Esophagus squamous epithelium (tissue), 5 donors: Measurements from ENCODE around the gene UIMC1. TPM values are rescaled to one million over a fixed set of nuclear protein-coding genes. Genes with fewer than 3 reads are reported as not detected.
A peak's percentile ranks its signal among the peaks of the same experiment; 100 is the strongest.

Source experiments
- DNase-seq: peaks from one replicate; lab custom pipeline; 2025; lab: John Stamatoyannopoulos, UW
- H3K27ac ChIP-seq, 4 donors: fragments of 200-600 bp; sonication (generic); one replicate each; pipeline ENCODE4 v1.5.1; 2016 to 2019; ENCODE audit warnings: mild to moderate bottlenecking in 1 of 4
- H3K27me3 ChIP-seq, 4 donors: fragments of 200-600 bp; sonication (generic); 1 replicate in 3 of 4; 2 replicates in 1 of 4; pipeline versions ENCODE4 v1.5.1 to v1.6.0; 2017 to 2021; ENCODE audit warnings: antibody characterized with exemption in 1 of 4
- H3K36me3 ChIP-seq, 3 donors: fragments of 200-600 bp; sonication (generic); one replicate each; pipeline ENCODE4 v1.5.1; 2016 to 2019
- H3K4me1 ChIP-seq, 3 donors: fragments of 200-600 bp; sonication (generic); one replicate each; pipeline ENCODE4 v1.5.1; 2017 to 2019
- H3K4me3 ChIP-seq, 4 donors: fragments of 200-600 bp; sonication (generic); 1 replicate in 3 of 4; 2 replicates in 1 of 4; pipeline ENCODE4 v1.5.1; 2016 to 2019; ENCODE audit warnings: mild to moderate bottlenecking in 2 of 4, moderate library complexity in 1 of 4
- H3K9me3 ChIP-seq, 3 donors: fragments of 200-600 bp; sonication (generic); one replicate each; pipeline ENCODE4 v1.5.1; 2016 to 2019
- CTCF ChIP-seq, 6 experiments: fragments of 450-650 bp in 4 of 6; fragments of 200-600 bp in 2 of 6; sonication (generic) in 2 of 6; IDR thresholded peaks; one replicate each; pipeline ENCODE4 v1.5.1; 2016 to 2019; ENCODE audit warnings: antibody characterized with exemption in 6 of 6, mild to moderate bottlenecking in 4 of 6, moderate library complexity in 4 of 6
- POLR2A ChIP-seq, 4 donors: fragments of 450-650 bp; IDR thresholded peaks; one replicate each; pipeline ENCODE4 v1.6.1; 2017; ENCODE audit warnings: antibody characterized with exemption in 4 of 4, mild to moderate bottlenecking in 4 of 4, moderate library complexity in 3 of 4
- WGBS, 2 donors: methylation state at CpG; one replicate each; pipeline ENCODE4 v1.1.5; 2018; 5-methylcytosine and 5-hydroxymethylcytosine counted together
- intact Hi-C: fragments of 100-400 bp; cut with DNase I; formaldehyde crosslinking; loops from one replicate; pipeline ENCODE4 v1.15.0; 2022
- total RNA-seq, 4 donors: library from RNA; depleted of rRNA; stranded (reverse); fragments of >200 nt; gene quantifications; one replicate each; pipeline ENCODE4 v1.1.0, GENCODE V29; 2016
- donor health status: DM: yes; HTN: yes; CAD: no.

UIMC1 gene
- total RNA-seq, 4 donors from 2014 or later, result 10.3 to 38.1 (median 15.6) TPM

DNA sequence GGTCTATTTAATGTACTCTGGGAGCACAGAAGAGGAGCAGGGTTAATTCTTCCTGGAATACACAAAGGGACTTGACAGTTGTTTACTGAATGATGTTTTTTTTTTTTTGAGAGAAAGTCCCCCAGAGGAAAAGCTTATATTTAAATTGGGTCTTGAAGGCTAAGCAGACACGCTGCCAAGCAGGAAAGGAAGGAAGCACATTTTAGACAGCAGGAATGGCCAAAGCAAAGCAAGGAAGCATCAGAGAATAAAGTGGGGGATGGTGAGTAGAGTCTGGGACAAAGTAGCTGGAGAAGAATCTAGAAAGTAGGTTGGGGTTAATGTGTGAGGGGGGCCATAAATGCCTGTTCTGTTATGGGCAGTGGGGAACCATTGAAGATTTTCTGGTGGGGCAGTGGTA is 37.4 kb upstream of the UIMC1 start:
- Histone ChIP-seq H3K27me3 (no peaks in the 10 kb centered on the region), H3K27ac (no peak overlapping the region), H3K9me3 (no peaks in the 10 kb centered on the region), H3K4me1 (peaks cover 0 to 19% (median 0%) of the 10 kb centered on the region in 3 donors), H3K4me3 (no peak overlapping the region), H3K36me3 (peaks cover 4 to 86% (median 18%) of the 10 kb centered on the region in 3 donors)
- intact Hi-C loops, result no loop called here
- 64 to 69% methylated on average over 1 of the region's 1 CpG for WGBS, 2 donors
- TF ChIP-seq POLR2A (IDR thresholded peaks at IDR 0.05) (no peak), CTCF (IDR thresholded peaks at IDR 0.05) (no peak)
- DNase-seq, result no peak

DNA sequence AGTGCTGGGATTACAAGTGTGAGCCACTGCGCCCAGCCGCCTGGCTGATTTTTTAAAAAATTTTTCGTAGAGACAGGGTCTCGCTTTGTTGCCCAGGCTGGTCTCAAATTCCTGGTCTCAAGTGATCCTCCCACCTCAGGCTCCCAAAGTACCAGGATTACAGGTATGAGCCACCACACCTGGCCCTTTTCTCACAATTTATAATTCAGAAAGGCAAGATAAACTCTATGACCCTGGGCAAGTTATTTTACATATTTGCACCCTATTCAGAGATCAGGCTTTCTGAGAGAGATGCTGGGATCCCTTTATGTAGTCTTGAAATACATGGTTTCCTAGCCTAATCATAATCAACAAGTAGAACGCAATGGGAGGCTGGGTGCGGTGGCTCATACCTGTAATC is 36.5 kb upstream of the UIMC1 start:
- intact Hi-C loops, result no loop called here
- no peak for DNase-seq
- H3K36me3 ChIP-seq, result peaks cover 4 to 77% (median 18%) of the 10 kb centered on the region in 3 donors
- no peaks in the 10 kb centered on the region for H3K9me3 ChIP-seq
- peaks cover 0 to 19% (median 0%) of the 10 kb centered on the region in 3 donors for H3K4me1 ChIP-seq
- no peak overlapping the region for H3K4me3 ChIP-seq
- WGBS, 2 donors, result 90 to 100% methylated on average over 5 of the region's 6 CpGs
- TF ChIP-seq CTCF (IDR thresholded peaks at IDR 0.05), result no peak
- no peak for TF ChIP-seq POLR2A (IDR thresholded peaks at IDR 0.05)
- no peak overlapping the region for H3K27ac ChIP-seq
- no peaks in the 10 kb centered on the region for H3K27me3 ChIP-seq

GRCh38 chr5:177041936-177042335 is 35.4 kb upstream of the UIMC1 start:
- intact Hi-C loops, result no loop called here
- no peak overlapping the region for H3K27ac ChIP-seq
- no peaks in the 10 kb centered on the region for H3K9me3 ChIP-seq
- no peak overlapping the region for H3K4me3 ChIP-seq
- DNase-seq, result no peak
- no peaks in the 10 kb centered on the region for H3K27me3 ChIP-seq
- peaks cover 4 to 67% (median 18%) of the 10 kb centered on the region in 3 donors for H3K36me3 ChIP-seq
- 95 to 100% methylated on average over 2 of the region's 2 CpGs for WGBS, 2 donors
- peaks cover 0 to 19% (median 0%) of the 10 kb centered on the region in 3 donors for H3K4me1 ChIP-seq
- TF ChIP-seq POLR2A (IDR thresholded peaks at IDR 0.05), result no peak
- no peak for TF ChIP-seq CTCF (IDR thresholded peaks at IDR 0.05)

DNA sequence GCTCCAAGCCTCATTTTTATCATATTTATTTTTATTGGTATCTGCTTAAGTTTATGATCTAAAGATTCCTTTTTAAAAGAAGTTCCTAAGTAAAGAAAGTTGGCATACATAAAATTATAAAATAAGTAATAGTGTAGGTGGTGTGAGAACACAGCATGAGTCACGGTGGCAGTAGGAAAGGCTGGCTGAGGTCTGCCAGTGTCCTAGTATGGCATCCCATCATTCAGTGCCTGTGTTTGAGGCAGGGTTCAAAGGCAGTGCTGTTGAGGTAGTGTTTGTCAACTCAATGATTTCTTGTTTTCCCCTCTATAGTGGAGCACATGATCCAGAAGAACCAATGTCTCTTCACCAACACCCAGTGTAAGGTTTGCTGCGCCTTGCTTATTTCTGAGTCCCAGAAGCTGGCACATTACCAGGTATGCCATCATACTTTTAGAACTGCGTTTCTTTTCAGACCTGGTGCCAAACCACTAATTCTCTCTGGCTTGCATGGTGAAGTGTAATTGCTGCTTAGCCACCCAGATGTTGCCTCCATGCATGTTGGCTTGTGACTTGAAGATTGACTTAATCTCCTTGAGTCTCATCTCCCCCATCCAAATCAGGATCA is 34.3 kb upstream of the UIMC1 start:
- Histone ChIP-seq H3K9me3 (no peaks in the 10 kb centered on the region), H3K27me3 (no peaks in the 10 kb centered on the region), H3K27ac (peak overlapping the region in 1 of 4 donors; percentile 33), H3K36me3 (peaks cover 4 to 59% (median 18%) of the 10 kb centered on the region in 3 donors), H3K4me3 (no peak overlapping the region), H3K4me1 (peaks cover 0 to 19% (median 0%) of the 10 kb centered on the region in 3 donors)
- no peak for TF ChIP-seq CTCF (IDR thresholded peaks at IDR 0.05)
- TF ChIP-seq POLR2A (IDR thresholded peaks at IDR 0.05), result no peak
- intact Hi-C loops, result no loop called here
- WGBS, 2 donors, result 45 to 55% methylated on average over 3 of the region's 3 CpGs
- no peak for DNase-seq

GRCh38 chr5:177036921-177037320 is 30.3 kb upstream of the UIMC1 start:
- intact Hi-C loops, result no loop called here
- Histone ChIP-seq H3K4me1 (peaks cover 0 to 12% (median 0%) of the 10 kb centered on the region in 3 donors), H3K4me3 (no peak overlapping the region), H3K9me3 (no peaks in the 10 kb centered on the region), H3K27ac (no peak overlapping the region), H3K27me3 (no peaks in the 10 kb centered on the region), H3K36me3 (peaks cover 0 to 33% (median under 1%) of the 10 kb centered on the region in 3 donors)
- DNase-seq, result no peak
- TF ChIP-seq CTCF (IDR thresholded peaks at IDR 0.05), result no peak
- no peak for TF ChIP-seq POLR2A (IDR thresholded peaks at IDR 0.05)
- whole genome bisulfite sequencing, 2 donors, result 94 to 96% methylated on average over 5 of the region's 5 CpGs
